ENCODE data around the gene VWA5B1.

Gene VWA5B1

DNA sequence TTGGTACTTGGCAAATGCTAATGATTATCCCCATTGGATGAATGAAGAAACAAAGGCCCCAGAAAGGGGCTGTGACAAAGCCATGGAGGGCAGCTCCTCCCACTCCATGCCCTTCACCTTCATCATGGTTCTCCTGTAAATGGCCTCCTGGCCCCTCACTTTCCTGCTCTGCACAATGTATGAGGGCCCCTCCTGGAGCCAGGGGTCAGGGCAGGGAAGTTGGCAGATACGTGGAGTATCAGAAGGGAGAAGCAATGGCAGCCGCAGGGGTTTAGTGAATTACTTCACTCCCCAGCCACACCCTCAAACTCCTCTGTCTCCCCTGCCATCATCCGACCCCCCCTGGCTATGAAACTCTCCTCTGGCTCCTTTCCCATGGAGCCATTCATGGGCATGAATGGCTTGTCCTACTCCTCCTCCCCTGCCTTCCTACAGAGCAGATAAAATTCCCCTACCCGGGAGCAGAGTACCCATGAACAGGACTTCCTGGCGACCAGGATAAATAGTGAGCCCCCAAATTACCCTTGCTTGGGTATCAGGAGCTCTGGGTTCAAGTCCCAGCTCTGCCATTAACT, 109.0 kb downstream of the VWA5B1 start:
- DNase-seq: no peak

DNA sequence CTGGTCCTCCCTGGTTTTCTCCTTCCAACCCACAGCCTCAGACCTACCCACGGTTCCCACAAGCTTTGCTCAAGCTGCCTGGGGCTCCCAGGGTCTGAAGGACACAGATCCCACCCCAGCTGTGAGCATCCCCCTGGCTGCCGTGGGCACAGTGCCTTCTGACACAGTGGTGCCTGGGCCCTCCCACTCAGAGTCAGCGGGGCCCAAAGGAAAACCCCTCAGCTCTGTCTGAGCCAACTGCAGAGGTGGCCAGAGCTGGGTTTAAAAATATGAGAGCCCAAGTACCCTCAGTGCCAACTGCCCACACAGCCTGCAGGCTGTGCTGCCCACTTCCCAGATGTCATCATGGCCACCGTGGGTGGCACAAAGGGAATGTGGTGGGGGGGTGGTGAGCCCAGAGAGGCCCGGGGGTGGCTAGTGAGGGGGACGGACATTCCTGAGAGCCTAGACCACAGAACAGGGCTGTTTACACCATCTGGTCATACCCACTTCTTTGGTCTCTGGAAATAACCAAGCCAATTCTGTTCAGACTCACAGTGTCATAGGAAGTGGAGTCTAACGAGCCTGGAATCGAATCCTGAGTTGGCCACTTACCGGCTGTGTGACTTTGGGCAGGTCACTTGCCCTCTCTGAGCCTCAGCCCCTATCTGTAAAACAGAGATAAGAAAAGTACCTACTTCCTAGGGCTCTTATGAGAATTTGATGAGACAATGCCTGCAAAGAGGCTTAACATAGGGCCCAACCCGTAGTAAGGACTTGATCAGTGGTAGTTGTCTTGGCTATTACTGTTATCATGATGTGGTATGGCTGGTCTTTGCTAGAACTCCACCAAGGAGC, 109.9 kb downstream of the VWA5B1 start:
- no peak for DNase-seq

DNA sequence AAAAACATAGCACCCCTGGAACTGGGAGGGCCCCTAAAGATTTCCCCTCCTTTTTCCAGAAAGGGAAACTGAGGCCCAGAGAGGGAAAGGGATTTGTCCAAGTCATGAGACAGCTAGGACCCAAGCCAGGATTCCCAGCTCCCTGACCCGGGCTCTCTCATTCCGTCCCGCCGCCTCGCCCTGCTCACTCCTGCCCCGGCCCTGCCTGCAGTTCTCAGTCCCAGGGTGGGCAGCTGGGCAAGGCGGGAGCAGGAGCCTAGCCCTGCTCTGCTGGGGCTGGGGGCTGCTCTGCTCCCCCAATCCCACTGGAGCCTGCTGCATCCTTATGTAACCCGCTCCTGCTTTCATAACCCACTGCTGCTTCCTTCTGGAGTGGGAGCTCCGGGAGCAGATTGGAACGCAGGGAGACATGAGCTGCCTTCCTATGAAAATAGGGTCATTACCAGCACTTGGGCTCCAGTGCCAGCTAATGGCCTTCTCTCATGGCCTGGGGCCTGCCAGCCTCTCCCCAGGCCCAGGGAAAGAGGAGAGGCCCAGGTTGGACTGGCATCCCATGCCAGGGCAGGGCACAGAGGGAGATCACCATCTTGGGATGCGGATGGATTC, 110.8 kb downstream of the VWA5B1 start:
- DNase-seq: no peak

DNA sequence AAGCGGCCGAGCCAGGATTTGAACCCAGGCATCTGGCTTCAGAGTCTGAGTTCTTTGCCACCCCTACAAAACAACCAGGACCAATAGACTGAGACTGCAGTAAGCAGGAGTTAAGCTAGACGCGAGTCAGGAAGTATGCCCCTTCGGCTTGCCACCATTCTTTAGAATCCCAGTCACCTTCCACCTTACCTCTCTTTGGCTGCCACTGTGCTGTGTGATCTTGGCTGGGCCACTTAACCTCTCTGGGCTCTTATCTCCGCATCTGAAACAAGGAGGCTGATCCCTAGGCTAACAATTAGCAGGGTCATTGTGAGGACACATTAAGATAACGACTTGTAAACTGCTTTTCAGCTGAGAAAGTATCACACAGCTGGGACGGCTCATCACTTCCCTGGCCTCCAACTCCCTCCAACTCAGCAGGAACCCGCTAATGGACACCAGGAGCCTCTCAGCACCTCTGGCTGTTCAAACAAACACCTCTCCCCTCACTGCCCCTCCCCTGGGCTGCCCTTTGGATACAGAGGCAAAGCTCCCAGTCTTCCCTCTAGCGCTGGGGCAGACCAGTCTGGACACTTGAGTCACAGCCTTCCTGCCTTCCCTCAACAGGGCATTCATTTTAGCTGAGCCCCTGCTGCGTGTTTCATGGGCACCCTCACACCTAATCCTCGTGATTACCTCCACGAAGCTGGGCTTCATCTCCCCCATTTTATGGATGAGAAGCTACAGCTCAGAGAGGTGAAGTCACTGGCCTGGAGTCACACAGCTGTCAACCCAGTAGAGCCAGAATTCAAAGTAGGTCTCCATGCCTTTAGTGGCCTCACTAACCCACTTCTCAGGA, 112.1 kb downstream of the VWA5B1 start:
- no peak for DNase-seq

DNA sequence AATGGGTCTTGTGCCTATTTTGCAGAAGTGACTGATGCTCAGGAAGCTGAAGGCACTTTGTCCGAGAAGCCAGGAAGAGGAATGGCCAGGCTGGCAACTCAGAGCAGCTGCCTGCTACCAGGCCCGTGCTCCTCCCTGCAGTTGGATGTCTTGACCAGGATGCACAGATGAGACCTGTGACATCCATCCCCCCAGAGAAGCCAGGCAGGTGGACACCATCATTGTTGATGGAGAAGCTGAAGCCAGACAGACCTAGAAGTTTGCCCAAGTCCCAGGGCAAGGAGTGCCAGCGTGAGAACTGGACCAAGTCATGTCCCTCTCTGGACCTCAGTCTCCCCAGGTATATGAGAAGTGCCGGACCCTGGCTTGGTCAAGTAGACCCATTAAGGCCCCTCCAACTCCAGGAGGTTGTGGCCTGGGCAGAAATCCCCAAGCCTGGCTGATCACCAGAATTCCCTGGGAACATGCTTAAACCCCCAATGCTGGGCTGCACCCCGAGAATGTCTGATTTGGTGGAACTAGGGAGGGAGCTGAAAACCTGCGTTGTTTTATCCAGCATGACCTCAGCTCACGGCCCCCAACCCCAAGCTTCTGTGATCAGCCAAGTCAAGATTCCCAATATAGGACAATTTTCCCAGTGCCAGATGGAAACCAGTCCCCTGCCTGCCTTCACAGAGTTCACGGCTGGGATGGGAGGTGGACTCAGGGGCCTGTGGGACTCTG, 112.9 kb downstream of the VWA5B1 start:
- DNase-seq: no peak

DNA sequence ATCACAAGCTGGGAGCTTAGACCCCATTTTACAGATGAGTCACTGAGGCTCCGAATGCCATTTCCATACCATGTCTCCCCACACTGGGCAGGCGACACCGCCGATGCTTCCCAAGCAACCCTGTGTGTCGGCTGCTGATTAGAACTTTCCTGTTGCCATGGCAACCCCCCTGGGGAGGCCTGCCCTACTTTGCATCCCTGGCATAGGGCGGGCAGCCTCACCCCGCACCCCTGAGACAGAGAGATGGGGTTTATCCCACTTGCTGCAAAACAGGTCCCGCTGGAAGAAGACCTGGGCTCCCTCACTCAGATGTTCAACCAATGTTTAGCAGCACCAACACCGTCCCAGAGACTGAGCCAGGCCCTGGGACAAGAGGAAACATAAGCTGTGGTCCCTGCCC, 113.8 kb downstream of the VWA5B1 start:
- DNase-seq: no peak
